ENCODE measurements around the gene DYRK1B. TPM values are rescaled to one million over a fixed set of nuclear protein-coding genes. Genes with fewer than 3 reads are reported as not detected.
"Not testable (repeated sequence)": the region's sequence is repeated elsewhere in the genome, so short reads cannot be mapped to it uniquely, and the experiment has no call there.

DYRK1B gene
- total and polyA plus RNA-seq, 4 donors: 12.6 to 38.4 (median 24.7) TPM

DNA sequence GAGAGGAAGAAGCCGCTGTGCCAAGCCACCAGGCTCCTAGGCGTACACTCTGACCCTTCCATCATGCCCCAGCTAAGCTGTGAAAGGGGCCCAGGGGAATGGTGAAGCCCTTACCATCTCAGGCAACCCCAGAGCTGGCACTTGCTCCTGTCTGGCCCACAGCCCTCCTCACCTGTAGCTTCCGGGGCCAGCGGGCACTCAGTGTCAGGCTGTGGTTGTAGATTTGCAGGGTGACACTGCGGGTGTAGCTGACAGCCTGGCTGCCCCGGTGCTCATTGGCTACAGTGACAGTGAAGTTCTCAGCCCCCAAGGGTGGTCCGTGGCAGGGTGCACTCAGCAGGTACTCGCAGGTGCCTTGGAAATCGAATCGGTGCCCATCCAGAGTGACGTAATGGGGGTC lies 42.5 kb upstream of the DYRK1B start:
- not testable (repeated sequence) for DNase-seq (ENCODE audit: low read depth in 4 of 6, low spot score in 6 of 6); H3K4me3 ChIP-seq (ENCODE audit: low read depth, low read length)
- WGBS (ENCODE audit: insufficient coverage): no CpG with 5 or more reads among the region's 11 CpGs

DNA sequence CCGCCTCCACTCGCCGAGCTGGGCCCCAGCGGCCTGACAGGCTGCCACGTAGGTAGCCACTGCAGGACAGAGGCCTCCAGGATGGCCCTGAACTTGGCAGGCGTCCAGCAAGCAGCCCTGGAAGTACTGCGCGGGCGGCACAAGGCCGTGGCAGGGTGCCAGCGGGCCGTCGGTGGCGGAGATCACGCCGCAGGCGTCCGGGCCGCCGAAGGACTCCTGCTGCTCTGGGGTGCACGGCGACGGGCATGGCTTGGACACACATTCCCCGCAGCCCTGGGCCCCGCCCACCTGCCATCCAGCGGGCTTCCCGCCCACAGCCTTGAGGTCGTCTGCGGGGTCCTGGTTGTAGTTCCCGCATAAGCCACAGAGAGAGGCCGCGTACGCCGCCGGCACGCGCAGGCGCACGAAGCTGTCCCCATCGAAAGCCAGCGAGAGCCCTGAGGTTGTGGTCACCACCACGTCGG lies 41.5 kb upstream of the DYRK1B start:
- H3K9me3 ChIP-seq (ENCODE audit: control insufficient read depth, insufficient read depth, low read length); H3K36me3 ChIP-seq (ENCODE audit: control insufficient read depth, insufficient read depth, low read length); H3K27ac ChIP-seq (ENCODE audit: low read depth, low read length); H3K4me1 ChIP-seq (ENCODE audit: control insufficient read depth, insufficient read depth, low read length); H3K27me3 ChIP-seq (ENCODE audit: control insufficient read depth, insufficient read depth, low read length); H3K4me3 ChIP-seq (ENCODE audit: low read depth, low read length): not testable (repeated sequence)
- WGBS (ENCODE audit: insufficient coverage): 27% methylated on average over 29 of the region's 43 CpGs
- peak in 1 of 6 donors; percentile 16 for DNase-seq (ENCODE audit: low read depth in 4 of 6, low spot score in 6 of 6)

More for the DNA sequence above, 42.5 kb upstream of the DYRK1B start:
- not testable (repeated sequence) for H3K27me3 ChIP-seq (ENCODE audit: control insufficient read depth, insufficient read depth, low read length); H3K27ac ChIP-seq (ENCODE audit: low read depth, low read length); H3K9me3 ChIP-seq (ENCODE audit: control insufficient read depth, insufficient read depth, low read length); H3K36me3 ChIP-seq (ENCODE audit: control insufficient read depth, insufficient read depth, low read length); H3K4me1 ChIP-seq (ENCODE audit: control insufficient read depth, insufficient read depth, low read length)

DNA sequence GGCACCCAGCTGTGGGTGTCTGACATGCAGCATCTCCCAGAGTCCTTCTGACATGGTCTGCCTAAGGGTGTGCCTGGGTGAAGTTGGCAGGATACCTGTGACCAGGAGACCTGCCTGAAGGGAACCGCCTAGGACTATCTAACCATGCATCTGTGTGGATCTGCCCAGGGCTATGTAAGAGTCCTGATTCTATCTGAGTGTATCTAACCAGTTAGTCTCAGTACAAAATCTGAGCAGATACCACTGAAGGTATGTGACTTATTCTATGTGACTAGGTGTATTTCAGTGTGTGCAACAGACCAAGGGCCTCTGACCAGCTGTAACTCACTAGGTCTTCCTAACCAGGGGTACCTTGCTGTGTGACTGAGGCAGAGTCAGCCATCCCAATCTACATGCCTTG lies 40.4 kb upstream of the DYRK1B start:
- Histone ChIP-seq H3K9me3 (ENCODE audit: control insufficient read depth, insufficient read depth, low read length) (no peaks in the 10 kb centered on the region), H3K4me1 (ENCODE audit: control insufficient read depth, insufficient read depth, low read length) (no peaks in the 10 kb centered on the region), H3K27ac (ENCODE audit: low read depth, low read length) (no peak overlapping the region), H3K36me3 (ENCODE audit: control insufficient read depth, insufficient read depth, low read length) (peaks cover 4% of the 10 kb centered on the region), H3K27me3 (ENCODE audit: control insufficient read depth, insufficient read depth, low read length) (no peaks in the 10 kb centered on the region), H3K4me3 (ENCODE audit: low read depth, low read length) (no peak overlapping the region)
- 80% methylated on average over 1 of the region's 1 CpG for WGBS (ENCODE audit: insufficient coverage)
- DNase-seq (ENCODE audit: low read depth in 4 of 6, low spot score in 6 of 6): no peak

DNA sequence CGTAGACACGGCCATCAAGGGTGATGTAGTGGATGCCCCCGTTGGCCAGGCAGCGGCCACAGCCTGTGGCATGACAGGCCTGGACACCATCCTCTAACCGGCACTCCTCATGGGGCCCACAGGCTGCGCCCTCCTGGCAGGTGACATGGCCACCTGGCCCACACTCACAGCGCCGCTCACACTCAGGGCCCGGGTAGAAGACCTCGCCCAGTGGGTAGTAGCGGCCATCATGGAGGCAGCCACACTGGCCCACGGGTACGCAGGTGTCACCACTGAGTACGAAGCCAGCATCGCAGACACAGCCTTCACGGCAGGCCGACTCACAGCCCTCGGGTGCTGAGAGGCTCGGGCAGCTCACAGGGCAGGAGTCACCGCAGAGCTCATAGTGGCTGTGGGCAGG lies 39.4 kb upstream of the DYRK1B start:
- H3K9me3 ChIP-seq (ENCODE audit: control insufficient read depth, insufficient read depth, low read length): no peaks in the 10 kb centered on the region
- no peak for DNase-seq (ENCODE audit: low read depth in 4 of 6, low spot score in 6 of 6)
- H3K4me1 ChIP-seq (ENCODE audit: control insufficient read depth, insufficient read depth, low read length): no peaks in the 10 kb centered on the region
- 96% methylated on average over 20 of the region's 20 CpGs for WGBS (ENCODE audit: insufficient coverage)
- H3K4me3 ChIP-seq (ENCODE audit: low read depth, low read length): no peak overlapping the region
- peaks cover 4% of the 10 kb centered on the region for H3K36me3 ChIP-seq (ENCODE audit: control insufficient read depth, insufficient read depth, low read length)
- no peaks in the 10 kb centered on the region for H3K27me3 ChIP-seq (ENCODE audit: control insufficient read depth, insufficient read depth, low read length)
- no peak overlapping the region for H3K27ac ChIP-seq (ENCODE audit: low read depth, low read length)

DNA sequence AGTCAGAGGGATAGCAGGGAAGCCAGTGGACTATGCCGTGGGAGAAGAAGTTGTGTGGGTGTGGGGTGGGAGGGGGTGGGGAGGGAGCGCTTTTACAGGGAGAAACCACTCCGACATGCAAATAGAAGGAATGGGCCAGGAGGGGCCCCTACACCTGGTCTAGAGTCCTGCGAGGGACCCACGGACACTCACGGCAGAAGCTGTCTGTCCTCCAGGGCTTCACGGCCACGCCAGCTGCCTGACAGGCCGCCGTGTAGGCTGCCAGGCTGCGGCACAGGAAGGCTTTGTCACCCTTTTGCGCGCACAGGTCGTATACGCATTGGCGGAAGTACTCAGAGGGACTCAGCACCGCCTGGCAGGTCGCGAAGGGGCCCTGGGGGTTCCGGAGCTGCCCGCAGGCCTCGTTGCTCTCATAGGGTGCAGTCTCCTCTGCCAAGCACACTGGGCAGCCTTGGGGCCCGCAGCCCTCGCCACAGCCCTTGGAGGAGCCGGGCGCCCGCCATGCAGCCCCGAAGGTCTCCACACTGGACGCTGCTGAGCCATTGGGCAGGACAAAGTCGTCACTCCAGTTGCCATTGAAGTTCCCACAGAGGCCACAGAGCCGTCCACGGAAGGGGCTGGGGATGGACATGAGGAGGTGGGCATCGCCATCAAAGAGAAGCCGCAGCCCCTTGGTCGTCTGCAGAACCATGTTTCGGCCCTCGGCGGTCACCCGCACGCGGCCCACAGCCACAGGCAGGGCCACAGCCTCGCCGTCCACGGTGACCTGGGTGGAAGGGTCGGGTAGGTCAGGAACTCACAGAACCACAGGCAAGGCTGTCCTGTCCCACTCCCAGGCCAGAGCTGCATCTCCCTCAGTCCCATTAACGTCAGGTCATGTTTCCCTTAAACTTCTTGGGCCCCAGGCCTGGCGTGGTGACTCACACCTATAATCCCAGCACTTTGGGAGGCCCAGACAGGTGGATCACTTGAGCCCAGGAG lies 38.2 kb upstream of the DYRK1B start:
- H3K9me3 ChIP-seq (ENCODE audit: control insufficient read depth, insufficient read depth, low read length): no peaks in the 10 kb centered on the region
- DNase-seq (ENCODE audit: low read depth in 4 of 6, low spot score in 6 of 6): no peak
- H3K27me3 ChIP-seq (ENCODE audit: control insufficient read depth, insufficient read depth, low read length): no peaks in the 10 kb centered on the region
- H3K4me3 ChIP-seq (ENCODE audit: low read depth, low read length): no peak overlapping the region
- peaks cover 4% of the 10 kb centered on the region for H3K36me3 ChIP-seq (ENCODE audit: control insufficient read depth, insufficient read depth, low read length)
- 88% methylated on average over 47 of the region's 47 CpGs for WGBS (ENCODE audit: insufficient coverage)
- H3K27ac ChIP-seq (ENCODE audit: low read depth, low read length): no peak overlapping the region
- H3K4me1 ChIP-seq (ENCODE audit: control insufficient read depth, insufficient read depth, low read length): no peaks in the 10 kb centered on the region

DNA sequence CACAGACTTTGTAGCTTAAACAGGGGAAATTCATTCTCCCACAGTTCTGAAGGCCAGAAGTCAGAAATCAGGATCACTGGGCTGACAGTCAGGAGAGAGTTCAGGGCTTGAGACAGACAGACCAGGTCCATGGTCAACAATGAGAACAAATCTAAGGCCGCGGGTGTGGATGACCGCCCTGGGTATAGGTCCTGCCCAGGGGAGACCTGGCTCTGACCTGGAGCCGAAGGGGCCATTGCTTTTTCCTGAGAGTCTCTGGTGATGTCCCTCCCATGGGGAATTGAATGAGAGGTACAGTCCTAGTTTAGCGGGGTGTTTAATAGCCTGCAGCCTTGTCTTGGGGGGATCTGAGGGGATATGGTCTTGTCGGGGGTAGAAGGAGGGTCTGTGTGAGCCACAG lies 37.4 kb upstream of the DYRK1B start:
- Histone ChIP-seq H3K27me3 (ENCODE audit: control insufficient read depth, insufficient read depth, low read length) (no peaks in the 10 kb centered on the region), H3K27ac (ENCODE audit: low read depth, low read length) (no peak overlapping the region), H3K36me3 (ENCODE audit: control insufficient read depth, insufficient read depth, low read length) (peaks cover 4% of the 10 kb centered on the region), H3K4me3 (ENCODE audit: low read depth, low read length) (no peak overlapping the region), H3K4me1 (ENCODE audit: control insufficient read depth, insufficient read depth, low read length) (no peaks in the 10 kb centered on the region), H3K9me3 (ENCODE audit: control insufficient read depth, insufficient read depth, low read length) (no peaks in the 10 kb centered on the region)
- no peak for DNase-seq (ENCODE audit: low read depth in 4 of 6, low spot score in 6 of 6)
- 90% methylated on average over 3 of the region's 6 CpGs for WGBS (ENCODE audit: insufficient coverage)

GRCh38 chr19:39870171-39870971 lies 36.4 kb upstream of the DYRK1B start:
- no peak for DNase-seq (ENCODE audit: low read depth in 4 of 6, low spot score in 6 of 6)
- Histone ChIP-seq H3K9me3 (ENCODE audit: control insufficient read depth, insufficient read depth, low read length) (no peaks in the 10 kb centered on the region), H3K4me1 (ENCODE audit: control insufficient read depth, insufficient read depth, low read length) (no peaks in the 10 kb centered on the region), H3K4me3 (ENCODE audit: low read depth, low read length) (no peak overlapping the region), H3K27ac (ENCODE audit: low read depth, low read length) (no peak overlapping the region), H3K36me3 (ENCODE audit: control insufficient read depth, insufficient read depth, low read length) (peaks cover 4% of the 10 kb centered on the region), H3K27me3 (ENCODE audit: control insufficient read depth, insufficient read depth, low read length) (no peaks in the 10 kb centered on the region)
- 44% methylated on average over 16 of the region's 16 CpGs for WGBS (ENCODE audit: insufficient coverage)

DNA sequence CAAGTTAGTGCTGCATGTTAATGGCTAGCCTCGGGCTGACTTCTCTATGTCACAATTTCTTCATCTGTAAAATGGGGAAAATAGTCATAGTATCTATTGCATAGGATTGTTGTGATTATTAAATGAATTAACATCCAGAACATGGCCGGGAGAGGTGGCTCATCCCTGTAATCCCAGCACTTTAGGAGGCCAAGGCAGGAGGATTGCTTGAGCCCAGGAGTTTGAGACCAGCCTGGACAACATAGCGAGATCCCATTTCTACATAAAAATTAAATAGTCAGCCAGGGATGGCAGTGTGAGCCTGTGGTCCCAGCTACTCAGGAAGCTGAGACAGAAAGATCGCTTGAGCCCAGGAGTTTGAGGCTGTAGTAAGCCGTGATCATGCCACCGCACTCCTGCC lies 34.0 kb upstream of the DYRK1B start:
- H3K36me3 ChIP-seq (ENCODE audit: control insufficient read depth, insufficient read depth, low read length): peaks cover 4% of the 10 kb centered on the region
- no peaks in the 10 kb centered on the region for H3K4me1 ChIP-seq (ENCODE audit: control insufficient read depth, insufficient read depth, low read length)
- H3K27me3 ChIP-seq (ENCODE audit: control insufficient read depth, insufficient read depth, low read length): no peaks in the 10 kb centered on the region
- no peak for DNase-seq (ENCODE audit: low read depth in 4 of 6, low spot score in 6 of 6)
- H3K27ac ChIP-seq (ENCODE audit: low read depth, low read length): no peak overlapping the region
- WGBS (ENCODE audit: insufficient coverage): no CpG with 5 or more reads among the region's 6 CpGs
- no peaks in the 10 kb centered on the region for H3K9me3 ChIP-seq (ENCODE audit: control insufficient read depth, insufficient read depth, low read length)
- no peak overlapping the region for H3K4me3 ChIP-seq (ENCODE audit: low read depth, low read length)

DNA sequence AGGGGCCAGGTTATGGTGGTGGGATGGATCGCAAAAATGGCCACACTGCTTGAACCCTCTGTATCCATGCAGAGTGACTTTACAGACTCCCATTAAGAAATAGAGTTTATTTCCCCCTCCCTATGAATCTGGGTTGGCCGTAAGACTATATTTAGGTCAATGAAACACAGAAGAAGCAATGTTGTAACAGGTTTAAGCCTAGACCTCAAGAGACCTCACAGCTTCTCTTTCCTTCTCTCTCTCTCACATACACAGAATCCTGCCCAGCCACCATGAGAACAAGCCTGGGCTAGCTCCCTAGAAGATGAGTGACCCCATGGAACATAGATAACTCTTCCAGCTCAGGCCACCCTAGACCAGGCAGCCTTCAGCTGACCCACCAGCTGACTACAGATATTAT lies 33.2 kb upstream of the DYRK1B start:
- Histone ChIP-seq H3K27me3 (ENCODE audit: control insufficient read depth, insufficient read depth, low read length) (no peaks in the 10 kb centered on the region), H3K4me3 (ENCODE audit: low read depth, low read length) (no peak overlapping the region), H3K4me1 (ENCODE audit: control insufficient read depth, insufficient read depth, low read length) (no peaks in the 10 kb centered on the region), H3K9me3 (ENCODE audit: control insufficient read depth, insufficient read depth, low read length) (no peaks in the 10 kb centered on the region), H3K27ac (ENCODE audit: low read depth, low read length) (no peak overlapping the region), H3K36me3 (ENCODE audit: control insufficient read depth, insufficient read depth, low read length) (peaks cover 3% of the 10 kb centered on the region)
- DNase-seq (ENCODE audit: low read depth in 4 of 6, low spot score in 6 of 6): no peak
- WGBS (ENCODE audit: insufficient coverage): no CpG with 5 or more reads among the region's 2 CpGs

Measured in spinal cord (tissue), 10 donors.